GM19025 (cell line): Measurements from ENCODE around the gene RPS15A.
"Not testable (repeated sequence)": the region's sequence is repeated elsewhere in the genome, so short reads cannot be mapped to it uniquely, and the experiment has no call there.

Source experiments
- ATAC-seq: cut with Tn5 transposase; IDR thresholded peaks from one replicate; pipeline ENCODE4 v1.9.1; 2021; ENCODE audit warnings: mild to moderate bottlenecking, low read depth, moderate library complexity; ENCODE audit not compliant: unreplicated experiment

Gene RPS15A

DNA sequence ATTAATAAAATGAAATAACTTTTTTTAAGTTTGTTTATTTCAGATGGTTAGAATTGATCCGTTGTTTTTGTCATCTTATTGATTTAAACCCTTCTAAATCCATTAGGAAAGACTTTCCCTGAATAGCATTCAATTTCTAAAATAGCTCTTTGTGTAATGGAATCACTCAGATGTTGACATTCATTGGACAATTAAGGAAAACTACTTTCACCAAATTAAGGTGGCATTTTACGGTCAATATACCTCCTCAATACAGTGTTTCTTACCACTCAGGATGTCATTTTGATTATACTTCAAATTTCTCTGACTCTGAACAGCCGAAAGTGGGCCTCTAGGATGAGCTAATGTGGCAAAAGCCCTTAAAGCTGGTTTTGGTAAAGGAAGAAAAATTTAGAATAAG lies 9.4 kb upstream of the RPS15A start:
- no peak for ATAC-seq

DNA sequence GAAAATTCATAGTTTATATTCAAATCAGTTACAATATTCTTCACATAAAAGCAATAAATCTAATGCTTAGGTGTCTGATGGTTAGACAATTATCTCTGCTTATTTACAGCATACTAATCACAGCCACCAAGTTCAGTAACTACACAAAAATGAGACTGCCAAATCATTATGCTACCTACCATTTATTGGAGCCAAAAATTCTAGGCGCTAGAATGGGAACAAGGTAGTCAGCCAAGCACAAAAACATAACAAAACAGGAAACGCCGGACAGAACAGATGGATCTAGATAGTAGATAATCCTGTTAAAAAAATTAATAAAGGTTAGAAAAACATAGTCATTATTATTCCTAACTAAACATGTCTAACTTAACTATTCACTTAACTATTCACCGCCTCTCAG lies 7.6 kb upstream of the RPS15A start:
- no peak for ATAC-seq

- ATAC-seq, result no peak
Measured at GRCh38 chr16:18796377-18796776, 6.2 kb upstream of the RPS15A start.

GRCh38 chr16:18792836-18793433 lies 2.8 kb upstream of the RPS15A start:
- no peak for ATAC-seq

- no peak for ATAC-seq
Measured at GRCh38 chr16:18789515-18789849, 652 bp downstream of the RPS15A start.

DNA sequence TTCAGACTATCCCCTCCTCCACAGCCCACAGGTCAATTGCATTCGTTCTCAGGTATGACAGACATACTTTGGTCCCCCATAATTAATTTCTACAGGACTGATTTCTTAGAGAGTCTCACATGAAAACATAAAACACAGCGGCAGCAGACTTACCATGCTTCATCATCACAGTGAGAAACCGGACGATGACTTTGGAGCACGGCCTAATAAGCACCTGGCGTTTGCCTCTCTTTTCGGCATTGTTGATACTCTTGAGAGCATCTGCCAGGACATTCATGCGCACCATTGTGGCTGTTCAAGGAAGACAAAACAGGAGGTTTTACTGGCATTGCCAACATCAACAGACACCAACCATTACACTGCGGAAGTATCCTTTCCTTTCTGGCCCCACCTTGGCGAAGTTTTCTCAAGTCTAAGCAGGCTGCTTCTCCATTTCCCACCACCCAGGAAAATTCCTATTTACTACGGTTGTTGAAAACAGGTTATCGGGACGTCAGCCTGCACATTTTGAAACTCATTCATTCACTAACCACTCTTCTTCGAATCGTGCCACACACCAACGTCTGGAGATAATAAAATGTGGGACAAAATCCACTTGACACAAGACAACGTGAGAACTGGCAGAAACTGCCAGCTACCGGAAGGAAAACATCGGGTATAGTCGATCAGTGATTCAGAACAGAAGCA lies 1.2 kb downstream of the RPS15A start:
- ATAC-seq, result no peak

- ATAC-seq, result no peak
Measured at GRCh38 chr16:18784917-18785623, 5.1 kb downstream of the RPS15A start.

- ATAC-seq, result no peak
Measured at GRCh38 chr16:18783430-18784341, 6.4 kb downstream of the RPS15A start.

- no peak for ATAC-seq
Measured at GRCh38 chr16:18782697-18783429, 7.3 kb downstream of the RPS15A start.

DNA sequence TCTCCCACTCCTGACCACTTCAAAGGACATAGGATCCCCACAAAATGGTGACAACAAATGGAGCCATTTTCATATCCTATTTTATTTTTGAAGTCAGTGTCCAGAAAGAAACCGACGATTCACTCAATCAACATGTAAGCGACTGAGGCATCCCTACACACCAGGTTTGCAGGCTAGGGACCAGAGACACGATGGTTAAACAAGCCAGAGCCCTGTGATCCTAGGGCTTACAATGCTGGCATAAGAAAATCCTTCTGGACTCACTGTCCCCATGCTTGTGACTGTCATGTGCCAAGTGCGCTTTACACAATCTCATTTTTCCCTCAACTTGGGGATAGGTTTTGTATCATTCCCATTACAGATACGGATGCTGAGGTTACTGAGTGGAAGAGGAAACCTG lies 8.9 kb downstream of the RPS15A start:
- ATAC-seq, result not testable (repeated sequence)

- ATAC-seq, result not testable (repeated sequence)
Measured at GRCh38 chr16:18780460-18781026, 9.6 kb downstream of the RPS15A start.

DNA sequence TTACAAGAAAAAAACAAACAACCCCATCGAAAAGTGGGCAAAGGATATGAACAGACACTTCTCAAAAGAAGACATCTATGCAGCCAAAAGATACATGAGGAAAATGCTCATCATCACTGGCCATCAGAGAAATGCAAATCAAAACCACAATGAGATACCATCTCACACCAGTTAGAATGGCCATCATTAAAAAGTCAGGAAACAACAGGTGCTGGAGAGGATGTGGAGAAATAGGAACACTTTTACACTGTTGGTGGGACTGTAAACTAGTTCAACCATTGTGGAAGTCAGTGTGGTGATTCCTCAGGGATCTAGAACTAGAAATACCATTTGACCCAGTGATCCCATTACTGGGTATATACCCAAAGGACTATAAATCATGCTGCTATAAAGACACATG lies 12.5 kb downstream of the RPS15A start:
- ATAC-seq, result not testable (repeated sequence)

DNA sequence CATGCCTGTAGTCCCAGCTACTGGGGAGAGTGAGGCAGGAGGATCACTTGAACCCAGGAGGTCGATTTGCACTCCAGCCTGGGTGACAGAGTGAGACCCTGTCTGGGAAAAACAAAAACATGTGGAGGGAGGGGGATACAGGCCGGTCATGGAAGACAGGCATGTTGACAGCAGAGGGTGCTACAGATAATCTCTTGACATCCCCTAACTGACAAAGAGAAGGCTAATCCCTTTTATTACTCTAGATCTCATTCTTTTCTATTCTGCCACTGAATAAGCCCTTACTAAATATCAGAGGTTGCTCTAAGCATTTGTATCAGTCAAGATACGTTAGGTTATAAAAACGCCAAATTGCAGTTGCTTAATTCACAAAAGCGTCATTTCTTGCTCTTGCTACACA lies 13.8 kb downstream of the RPS15A start:
- not testable (repeated sequence) for ATAC-seq

GRCh38 chr16:18774651-18775050 lies 15.5 kb downstream of the RPS15A start:
- ATAC-seq, result not testable (repeated sequence)

DNA sequence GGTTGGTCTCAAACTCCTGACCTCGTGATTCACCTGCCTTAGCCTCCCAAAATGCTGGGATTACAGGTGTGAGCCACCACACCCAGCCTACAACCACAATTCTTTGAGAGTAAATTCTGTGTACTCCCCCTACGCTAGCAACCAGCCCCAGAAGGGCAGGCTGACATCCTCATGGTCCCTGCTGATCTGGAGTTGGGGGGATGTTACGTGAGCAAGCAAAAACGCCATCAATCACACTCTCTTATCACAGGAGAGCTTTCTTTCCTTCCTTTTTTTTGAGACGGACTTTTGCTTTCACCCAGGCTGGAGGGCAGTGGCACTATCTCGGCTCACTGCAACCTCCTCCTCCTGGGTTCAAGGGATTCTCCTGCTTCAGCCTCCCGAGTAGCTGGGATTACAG lies 18.0 kb downstream of the RPS15A start:
- not testable (repeated sequence) for ATAC-seq

- ATAC-seq, result not testable (repeated sequence)
Measured at GRCh38 chr16:18770336-18770962, 19.7 kb downstream of the RPS15A start.

- peak; percentile 69 for ATAC-seq
Measured at GRCh38 chr16:18767217-18767616, 22.9 kb downstream of the RPS15A start.

GRCh38 chr16:18762713-18763112 lies 27.4 kb downstream of the RPS15A start:
- peak; percentile 37 for ATAC-seq
